Nephron (organoid): ENCODE measurements around the gene PPP2R2B.
"Not testable (repeated sequence)": the region's sequence is repeated elsewhere in the genome, so short reads cannot be mapped to it uniquely, and the experiment has no call there.

Experiments used
- H3K27ac Mint-ChIP-seq, 3 experiments: 2 replicates each; pipeline ENCODE4 v1.8.0; 2020; ENCODE audit warnings: mixed read lengths in 3 of 3, mild to moderate bottlenecking in 2 of 3, moderate library complexity in 1 of 3
- H3K27me3 Mint-ChIP-seq: 2 replicates; pipeline ENCODE4 v1.8.0; 2021; ENCODE audit warnings: low read depth, mild to moderate bottlenecking, moderate library complexity, mixed read lengths
- H3K36me3 Mint-ChIP-seq: 2 replicates; pipeline ENCODE4 v1.8.0; 2020; ENCODE audit warnings: low read depth, mixed read lengths
- H3K4me1 Mint-ChIP-seq: 2 replicates; pipeline ENCODE4 v1.8.0; 2020; ENCODE audit warnings: mixed read lengths
- H3K4me3 Mint-ChIP-seq, 3 experiments: 2 replicates each; pipeline ENCODE4 v1.8.0; 2020; ENCODE audit warnings: mild to moderate bottlenecking in 3 of 3, mixed read lengths in 3 of 3, moderate library complexity in 2 of 3
- H3K9me3 Mint-ChIP-seq: 2 replicates; pipeline ENCODE4 v1.8.0; 2020; ENCODE audit warnings: mixed read lengths
- TF ChIP-seq, protein P1 (sequence below), 3 experiments: fragments of 200-600 bp; sonication (generic); IDR thresholded peaks; one replicate each; pipeline ENCODE4 v1.5.0; 2021; ENCODE audit warnings: antibody characterized with exemption in 3 of 3; ENCODE audit not compliant: unreplicated experiment in 3 of 3

Gene PPP2R2B

DNA sequence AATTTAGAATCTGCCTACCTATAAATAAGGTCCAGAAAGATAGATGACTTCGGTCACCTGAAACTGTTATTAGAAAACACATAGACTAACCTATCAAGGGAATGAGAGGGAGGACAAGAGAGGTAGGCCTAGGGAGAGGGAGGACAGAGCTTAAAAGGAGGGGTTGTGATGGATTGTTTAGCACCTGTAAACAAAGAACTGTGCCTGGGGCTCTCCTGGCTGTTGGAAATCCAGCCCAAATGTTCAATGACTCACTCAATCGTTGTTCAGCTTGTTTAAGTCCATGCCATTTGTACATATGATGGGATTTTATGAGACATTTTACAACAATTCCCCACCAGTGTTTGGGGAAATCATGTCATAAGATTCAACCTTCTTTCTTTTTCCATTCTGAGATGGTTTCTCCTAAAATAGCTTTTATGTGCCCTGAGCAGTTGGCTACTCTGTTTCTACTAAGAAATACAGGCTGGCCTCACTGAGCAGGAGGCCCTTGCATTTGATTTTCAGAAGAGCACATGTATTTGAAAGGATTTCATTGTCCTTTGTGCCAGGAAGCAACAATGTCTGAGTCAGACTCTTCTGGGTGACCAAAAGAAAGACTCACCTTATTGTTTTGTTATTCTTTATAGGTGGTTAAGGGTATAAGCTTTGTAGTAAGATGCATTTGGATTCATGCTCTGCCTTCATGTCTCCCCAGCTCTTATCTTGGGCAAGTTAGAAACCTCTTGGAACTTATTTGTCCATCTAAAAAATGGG, 314.4 kb downstream of the PPP2R2B start:
- TF ChIP-seq, protein P1, sequence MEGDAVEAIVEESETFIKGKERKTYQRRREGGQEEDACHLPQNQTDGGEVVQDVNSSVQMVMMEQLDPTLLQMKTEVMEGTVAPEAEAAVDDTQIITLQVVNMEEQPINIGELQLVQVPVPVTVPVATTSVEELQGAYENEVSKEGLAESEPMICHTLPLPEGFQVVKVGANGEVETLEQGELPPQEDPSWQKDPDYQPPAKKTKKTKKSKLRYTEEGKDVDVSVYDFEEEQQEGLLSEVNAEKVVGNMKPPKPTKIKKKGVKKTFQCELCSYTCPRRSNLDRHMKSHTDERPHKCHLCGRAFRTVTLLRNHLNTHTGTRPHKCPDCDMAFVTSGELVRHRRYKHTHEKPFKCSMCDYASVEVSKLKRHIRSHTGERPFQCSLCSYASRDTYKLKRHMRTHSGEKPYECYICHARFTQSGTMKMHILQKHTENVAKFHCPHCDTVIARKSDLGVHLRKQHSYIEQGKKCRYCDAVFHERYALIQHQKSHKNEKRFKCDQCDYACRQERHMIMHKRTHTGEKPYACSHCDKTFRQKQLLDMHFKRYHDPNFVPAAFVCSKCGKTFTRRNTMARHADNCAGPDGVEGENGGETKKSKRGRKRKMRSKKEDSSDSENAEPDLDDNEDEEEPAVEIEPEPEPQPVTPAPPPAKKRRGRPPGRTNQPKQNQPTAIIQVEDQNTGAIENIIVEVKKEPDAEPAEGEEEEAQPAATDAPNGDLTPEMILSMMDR (IDR thresholded peaks at IDR 0.05; ENCODE audit: unreplicated experiment in 3 of 3) = no peak
- Mint-ChIP-seq H3K36me3 (no peaks in the 10 kb centered on the region), H3K27me3 (no peaks in the 10 kb centered on the region), H3K27ac (no peak overlapping the region), H3K4me1 (no peaks in the 10 kb centered on the region), H3K9me3 (no peaks in the 10 kb centered on the region), H3K4me3 (no peak overlapping the region)

DNA sequence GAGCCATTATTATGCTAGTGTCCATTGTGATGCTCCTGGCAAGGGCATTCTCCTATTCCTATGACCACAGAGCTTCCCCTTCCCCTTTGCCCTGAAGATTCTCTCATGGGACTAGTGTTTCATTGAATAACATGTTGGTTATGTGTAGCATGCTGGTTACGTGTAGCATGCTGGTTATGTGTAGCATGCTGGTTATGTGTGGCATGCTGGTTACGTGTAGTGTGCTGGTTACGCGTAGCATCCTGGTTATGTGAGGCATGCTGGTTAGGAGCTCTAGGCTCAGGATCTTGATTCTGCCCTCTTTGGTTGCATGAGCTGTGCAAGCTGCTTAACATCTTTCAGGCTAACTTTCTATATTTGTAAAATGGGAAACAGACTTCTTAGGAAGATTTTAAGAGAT, 316.1 kb downstream of the PPP2R2B start:
- TF ChIP-seq, protein P1 (IDR thresholded peaks at IDR 0.05; ENCODE audit: unreplicated experiment in 3 of 3) = no peak
- no peaks in the 10 kb centered on the region for H3K4me1 Mint-ChIP-seq

DNA sequence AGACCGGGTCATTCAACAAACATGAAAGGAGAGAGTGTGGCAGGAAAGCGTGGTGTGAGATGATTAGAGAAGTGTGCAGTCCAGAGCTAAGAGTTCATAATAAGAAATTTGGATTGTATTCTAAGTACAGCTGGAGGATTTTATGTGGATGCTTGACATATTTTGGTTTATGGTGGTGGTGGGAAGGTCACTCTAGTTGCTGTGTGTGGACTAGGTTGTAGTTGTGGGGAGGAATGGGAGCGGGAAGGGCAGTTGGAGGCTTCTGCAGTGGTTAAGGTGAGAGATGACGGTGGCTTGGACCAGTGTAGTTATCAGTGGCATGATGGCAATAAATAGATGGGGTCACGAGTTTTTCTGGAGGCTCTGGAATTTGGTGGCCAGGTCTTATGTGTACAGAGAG, 316.8 kb downstream of the PPP2R2B start:
- peaks cover 6% of the 10 kb centered on the region for H3K9me3 Mint-ChIP-seq
- no peaks in the 10 kb centered on the region for H3K4me1 Mint-ChIP-seq
- H3K27ac Mint-ChIP-seq = no peak overlapping the region
- no peaks in the 10 kb centered on the region for H3K36me3 Mint-ChIP-seq
- H3K27me3 Mint-ChIP-seq = no peaks in the 10 kb centered on the region
- TF ChIP-seq, protein P1 (IDR thresholded peaks at IDR 0.05; ENCODE audit: unreplicated experiment in 3 of 3) = no peak
- H3K4me3 Mint-ChIP-seq = no peak overlapping the region

More for the DNA sequence above, 316.1 kb downstream of the PPP2R2B start:
- Mint-ChIP-seq H3K27ac (no peak overlapping the region), H3K4me3 (no peak overlapping the region), H3K27me3 (no peaks in the 10 kb centered on the region), H3K9me3 (peaks cover 5% of the 10 kb centered on the region), H3K36me3 (no peaks in the 10 kb centered on the region)

DNA sequence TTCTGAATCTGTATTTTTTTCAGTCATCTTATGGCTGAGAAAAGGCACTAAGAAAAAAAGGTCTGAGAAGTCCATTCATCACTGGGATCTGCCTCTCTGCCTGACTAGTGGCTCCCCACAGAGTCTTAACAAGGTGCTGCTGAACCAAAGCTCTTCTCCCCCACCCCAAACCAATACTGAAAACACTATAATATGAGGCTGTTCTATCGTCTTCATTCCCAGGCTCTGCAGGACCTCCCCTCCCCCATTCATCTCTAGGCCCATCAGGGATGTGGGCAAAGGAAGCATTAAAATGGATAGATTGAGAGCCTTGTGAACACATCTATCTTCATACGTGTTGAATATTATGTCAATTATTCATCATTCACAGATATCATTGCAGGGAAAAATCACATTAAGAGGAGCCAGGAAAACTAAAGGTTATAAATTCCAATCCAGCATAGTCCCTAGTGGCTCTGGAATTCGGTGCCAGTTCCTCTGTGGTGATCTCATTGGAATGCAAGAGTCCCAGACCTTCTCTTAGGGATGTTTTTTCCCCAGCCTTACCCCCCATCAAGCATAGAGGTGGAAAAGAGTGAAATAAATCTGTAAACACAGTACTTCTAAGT, 318.2 kb downstream of the PPP2R2B start:
- Mint-ChIP-seq H3K4me1 (no peaks in the 10 kb centered on the region), H3K27me3 (peaks cover 3% of the 10 kb centered on the region), H3K27ac (no peak overlapping the region), H3K9me3 (peaks cover 8% of the 10 kb centered on the region), H3K4me3 (no peak overlapping the region), H3K36me3 (no peaks in the 10 kb centered on the region)
- TF ChIP-seq, protein P1 (IDR thresholded peaks at IDR 0.05; ENCODE audit: unreplicated experiment in 3 of 3) = no peak

DNA sequence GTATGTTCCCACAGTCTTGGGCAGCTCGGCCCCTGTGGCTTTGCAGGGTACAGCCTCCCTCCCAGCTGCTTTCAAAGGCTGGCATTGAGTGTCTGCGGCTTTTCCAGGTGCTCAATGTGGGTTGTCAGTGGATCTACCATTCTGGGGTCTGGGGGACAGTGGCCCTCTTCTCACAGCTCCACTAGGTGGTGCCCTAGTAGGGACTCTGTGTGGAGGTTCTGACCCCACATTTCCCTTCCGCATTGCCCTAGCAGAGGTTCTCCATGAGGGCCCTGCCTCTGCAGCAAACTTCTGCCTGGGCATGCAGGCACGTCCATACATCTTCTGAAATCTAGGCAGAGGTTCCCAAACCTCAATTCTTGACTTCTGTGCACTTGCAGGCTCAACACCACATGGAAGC, 321.7 kb downstream of the PPP2R2B start:
- not testable (repeated sequence) for H3K27ac Mint-ChIP-seq, H3K36me3 Mint-ChIP-seq, H3K27me3 Mint-ChIP-seq, H3K9me3 Mint-ChIP-seq, H3K4me1 Mint-ChIP-seq, H3K4me3 Mint-ChIP-seq

DNA sequence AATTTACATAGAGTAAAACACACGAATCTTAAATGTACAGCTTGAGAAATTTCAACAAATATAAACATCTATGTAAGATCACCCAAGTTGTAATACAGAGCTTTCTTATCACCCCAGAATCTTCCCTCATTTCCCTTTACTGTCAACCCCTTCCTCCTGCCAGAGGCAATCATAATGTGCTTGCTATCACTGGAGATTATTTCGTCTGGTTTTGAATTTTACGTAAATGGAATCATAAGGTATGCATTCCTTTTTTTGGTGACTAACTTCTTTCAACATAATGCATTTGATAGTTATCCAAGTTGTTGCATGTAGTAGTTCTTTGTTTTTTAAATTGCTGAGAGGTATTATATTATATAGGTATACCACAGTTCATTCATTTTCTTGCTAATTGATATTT, 325.1 kb downstream of the PPP2R2B start:
- TF ChIP-seq, protein P1 (IDR thresholded peaks at IDR 0.05; ENCODE audit: unreplicated experiment in 3 of 3) = no peak
- peaks cover 8% of the 10 kb centered on the region for H3K9me3 Mint-ChIP-seq
- H3K4me1 Mint-ChIP-seq = no peaks in the 10 kb centered on the region

More for the DNA sequence above, 325.1 kb downstream of the PPP2R2B start:
- no peak overlapping the region for H3K27ac Mint-ChIP-seq
- H3K27me3 Mint-ChIP-seq = peaks cover 3% of the 10 kb centered on the region
- H3K4me3 Mint-ChIP-seq = no peak overlapping the region
- no peaks in the 10 kb centered on the region for H3K36me3 Mint-ChIP-seq
